ENCODE data around the gene RNF41. TPM values are rescaled to one million over a fixed set of nuclear protein-coding genes. Genes with fewer than 3 reads are reported as not detected.

RNF41 gene
- polyA plus RNA-seq, 1 experiment: 97.2 TPM

- H3K4me3 ChIP-seq (ENCODE audit: low read depth, low read length): peak overlapping the region; percentile 79
- H3K27me3 ChIP-seq (ENCODE audit: control insufficient read depth, insufficient read depth, low read length): no peaks in the 10 kb centered on the region
- DNase-seq (ENCODE audit: low read depth, low spot score): no peak
- CTCF ChIA-PET: interaction anchor here (0.7 to 6.2 kb wide), 23 partner anchors 8 to 138 kb away, joined by 3 to 96 read pairs (median 7); partner anchors contain the start of genes COQ10A, ESYT1, MYL6 and RNF41
- H3K27ac ChIP-seq (ENCODE audit: low read depth, low read length): peak overlapping the region; percentile 31
- TF ChIP-seq CTCF (IDR thresholded peaks at IDR 0.05; ENCODE audit: low read depth, low read length): no peak
- H3K9me3 ChIP-seq (ENCODE audit: control insufficient read depth, insufficient read depth, low read length): no peaks in the 10 kb centered on the region
- POLR2A ChIA-PET: interaction anchor here (0.6 to 3.3 kb wide), 8 partner anchors 12 to 171 kb away, joined by 3 to 30 read pairs (median 4); partner anchors contain the start of genes PA2G4, RNF41, RPL41 and STAT2
These were observed 33.0 kb downstream of the RNF41 start for GRCh38 chr12:56188778-56189098.

- CTCF ChIA-PET: interaction anchor here (1.4 to 6.2 kb wide), 10 partner anchors 8 to 69 kb away, joined by 5 to 96 read pairs (median 13); partner anchors contain the start of genes ESYT1, MYL6, RNF41 and RPL41
- Histone ChIP-seq H3K27me3 (ENCODE audit: control insufficient read depth, insufficient read depth, low read length) (no peaks in the 10 kb centered on the region), H3K27ac (ENCODE audit: low read depth, low read length) (peak overlapping the region; percentile 31), H3K4me3 (ENCODE audit: low read depth, low read length) (peak overlapping the region; percentile 79), H3K9me3 (ENCODE audit: control insufficient read depth, insufficient read depth, low read length) (no peaks in the 10 kb centered on the region)
- no peak for TF ChIP-seq CTCF (IDR thresholded peaks at IDR 0.05; ENCODE audit: low read depth, low read length)
- POLR2A ChIA-PET: interaction anchor here (0.9 to 3.3 kb wide), 5 partner anchors 9 to 71 kb away, joined by 3 to 30 read pairs (median 4); partner anchors contain the start of genes RNF41, RPL41 and ZC3H10
- no peak for DNase-seq (ENCODE audit: low read depth, low spot score)
These were observed 33.5 kb downstream of the RNF41 start for GRCh38 chr12:56188131-56188777.

- Histone ChIP-seq H3K27me3 (ENCODE audit: control insufficient read depth, insufficient read depth, low read length) (no peaks in the 10 kb centered on the region), H3K4me3 (ENCODE audit: low read depth, low read length) (no peak overlapping the region; the same call in 1 of the 2 replicates), H3K9me3 (ENCODE audit: control insufficient read depth, insufficient read depth, low read length) (no peaks in the 10 kb centered on the region), H3K27ac (ENCODE audit: low read depth, low read length) (no peak overlapping the region)
- TF ChIP-seq CTCF (IDR thresholded peaks at IDR 0.05; ENCODE audit: low read depth, low read length): no peak
- no peak for DNase-seq (ENCODE audit: low read depth, low spot score)
- CTCF ChIA-PET: interaction anchor here (3.8 to 6.2 kb wide), 2 partner anchors 35 to 68 kb away, joined by 73 to 96 read pairs; partner anchors contain the start of genes RNF41, RPL41 and ZC3H10
- POLR2A ChIA-PET: interaction anchor here (0.7 to 3.3 kb wide), 4 partner anchors 10 to 69 kb away, joined by 3 to 30 read pairs (median 14); partner anchors contain the start of genes ESYT1, RNF41, RPL41 and ZC3H10
These were observed 34.8 kb downstream of the RNF41 start for GRCh38 chr12:56186957-56187356.

GRCh38 chr12:56178347-56178746 lies 43.4 kb downstream of the RNF41 start:
- Histone ChIP-seq H3K4me3 (ENCODE audit: low read depth, low read length) (no peak overlapping the region), H3K27ac (ENCODE audit: low read depth, low read length) (no peak overlapping the region), H3K27me3 (ENCODE audit: control insufficient read depth, insufficient read depth, low read length) (no peaks in the 10 kb centered on the region), H3K9me3 (ENCODE audit: control insufficient read depth, insufficient read depth, low read length) (no peaks in the 10 kb centered on the region)
- no peak for DNase-seq (ENCODE audit: low read depth, low spot score)
- POLR2A ChIA-PET: no interaction called here
- CTCF ChIA-PET: no interaction called here
- TF ChIP-seq CTCF (IDR thresholded peaks at IDR 0.05; ENCODE audit: low read depth, low read length): no peak

GRCh38 chr12:56172839-56173238 lies 48.9 kb downstream of the RNF41 start:
- TF ChIP-seq CTCF (IDR thresholded peaks at IDR 0.05; ENCODE audit: low read depth, low read length): no peak
- POLR2A ChIA-PET: interaction anchor here (1.5 kb wide), 1 partner anchor 14 kb away, joined by 4 read pairs; the partner anchor contains the start of gene MYL6
- DNase-seq (ENCODE audit: low read depth, low spot score): no peak
- Histone ChIP-seq H3K4me3 (ENCODE audit: low read depth, low read length) (no peak overlapping the region), H3K9me3 (ENCODE audit: control insufficient read depth, insufficient read depth, low read length) (no peaks in the 10 kb centered on the region), H3K27ac (ENCODE audit: low read depth, low read length) (no peak overlapping the region), H3K27me3 (ENCODE audit: control insufficient read depth, insufficient read depth, low read length) (no peaks in the 10 kb centered on the region)
- CTCF ChIA-PET: interaction anchor here (0.6 to 1.0 kb wide), 2 partner anchors 17 to 285 kb away, joined by 5 to 6 read pairs; partner anchors contain the start of gene SMARCC2

All from AG04450 (cell line).